Neural crest cell (in vitro differentiated cells): ENCODE measurements around the gene LY6G6F. TPM values are rescaled to one million over a fixed set of nuclear protein-coding genes. Genes with fewer than 3 reads are reported as not detected.

Experiments
- DNase-seq: peaks from one replicate; pipeline ENCODE4 v3.0.0; 2021; ENCODE audit warnings: low read depth, mixed read lengths, low spot score
- H3K27ac Mint-ChIP-seq: one replicate; pipeline ENCODE4 v1.8.0; 2021; ENCODE audit warnings: mild to moderate bottlenecking, mixed read lengths; ENCODE audit not compliant: unreplicated experiment
- H3K27me3 Mint-ChIP-seq: 2 replicates; pipeline ENCODE4 v1.8.0; 2021; ENCODE audit warnings: low read depth, mild to moderate bottlenecking, mixed read lengths
- H3K36me3 Mint-ChIP-seq: 2 replicates; pipeline ENCODE4 v1.8.0; 2021; ENCODE audit warnings: low read depth, mild to moderate bottlenecking, mixed read lengths
- H3K4me1 Mint-ChIP-seq: 2 replicates; pipeline ENCODE4 v1.8.0; 2021; ENCODE audit warnings: mixed read lengths
- H3K4me3 Mint-ChIP-seq: one replicate; pipeline ENCODE4 v1.8.0; 2021; ENCODE audit warnings: mild to moderate bottlenecking, mixed read lengths
- H3K9me3 Mint-ChIP-seq: 2 replicates; pipeline ENCODE4 v1.8.0; 2021; ENCODE audit warnings: mixed read lengths
- total RNA-seq: library from RNA; stranded (reverse); gene quantifications from 2 replicates; pipeline ENCODE4 v1.2.1, GENCODE V29; 2021
- TF ChIP-seq, protein P1 (sequence below): fragments of 200-600 bp; sonication (generic); conservative IDR thresholded peaks from 2 replicates; pipeline ENCODE4 v1.5.0; 2021; ENCODE audit warnings: antibody characterized with exemption, mild to moderate bottlenecking

LY6G6F gene
- total RNA-seq, 1 donor from 2014 or later, result not detected

DNA sequence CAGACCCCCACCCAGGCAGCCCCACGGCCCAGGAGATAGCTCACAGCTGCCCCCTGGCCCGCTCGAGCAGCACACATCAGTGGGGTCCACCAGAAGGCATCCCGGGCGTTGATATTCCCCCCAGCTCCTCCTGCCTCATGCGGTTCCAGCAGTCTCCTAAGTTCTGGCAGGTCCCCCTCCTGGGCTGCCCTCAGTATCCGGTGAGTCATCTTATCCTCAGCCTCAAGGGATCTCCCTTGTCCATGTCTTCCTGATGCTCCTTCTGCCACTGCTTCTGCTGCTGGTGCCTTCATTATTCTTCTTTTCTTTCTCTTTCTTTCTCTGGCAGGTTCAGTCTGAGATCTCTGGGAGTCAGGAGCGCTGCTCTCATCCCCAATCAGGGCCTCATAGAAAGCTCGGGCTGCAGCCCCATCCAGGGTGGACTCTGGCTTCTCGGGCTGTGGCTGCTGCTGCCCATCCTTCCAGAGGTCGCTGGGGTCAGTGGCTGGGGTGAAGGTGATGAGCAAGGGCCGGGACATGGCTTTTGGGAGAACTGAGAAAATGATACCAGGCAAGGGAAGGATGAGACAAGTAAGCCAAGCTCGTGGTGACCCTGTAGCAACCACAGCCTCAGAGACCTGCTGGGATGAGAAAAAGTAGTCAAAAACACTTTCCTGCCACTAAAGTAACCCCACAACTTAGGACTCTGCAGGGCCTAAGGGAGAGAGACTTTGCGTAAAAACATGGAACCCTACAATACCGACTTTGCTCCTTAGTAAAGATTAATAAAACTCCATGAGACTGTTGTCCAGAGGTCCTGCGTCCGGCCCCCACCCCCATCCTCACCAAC lies 42.5 kb upstream of the LY6G6F start:
- peaks cover 8% of the 10 kb centered on the region for H3K36me3 Mint-ChIP-seq
- peak overlapping the region; percentile 93 for H3K4me3 Mint-ChIP-seq
- H3K4me1 Mint-ChIP-seq, result peaks cover 53% of the 10 kb centered on the region
- peak overlapping the region; percentile 81 for H3K27ac Mint-ChIP-seq
- no peaks in the 10 kb centered on the region for H3K27me3 Mint-ChIP-seq
- TF ChIP-seq, protein P1, sequence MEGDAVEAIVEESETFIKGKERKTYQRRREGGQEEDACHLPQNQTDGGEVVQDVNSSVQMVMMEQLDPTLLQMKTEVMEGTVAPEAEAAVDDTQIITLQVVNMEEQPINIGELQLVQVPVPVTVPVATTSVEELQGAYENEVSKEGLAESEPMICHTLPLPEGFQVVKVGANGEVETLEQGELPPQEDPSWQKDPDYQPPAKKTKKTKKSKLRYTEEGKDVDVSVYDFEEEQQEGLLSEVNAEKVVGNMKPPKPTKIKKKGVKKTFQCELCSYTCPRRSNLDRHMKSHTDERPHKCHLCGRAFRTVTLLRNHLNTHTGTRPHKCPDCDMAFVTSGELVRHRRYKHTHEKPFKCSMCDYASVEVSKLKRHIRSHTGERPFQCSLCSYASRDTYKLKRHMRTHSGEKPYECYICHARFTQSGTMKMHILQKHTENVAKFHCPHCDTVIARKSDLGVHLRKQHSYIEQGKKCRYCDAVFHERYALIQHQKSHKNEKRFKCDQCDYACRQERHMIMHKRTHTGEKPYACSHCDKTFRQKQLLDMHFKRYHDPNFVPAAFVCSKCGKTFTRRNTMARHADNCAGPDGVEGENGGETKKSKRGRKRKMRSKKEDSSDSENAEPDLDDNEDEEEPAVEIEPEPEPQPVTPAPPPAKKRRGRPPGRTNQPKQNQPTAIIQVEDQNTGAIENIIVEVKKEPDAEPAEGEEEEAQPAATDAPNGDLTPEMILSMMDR, result no peak
- no peaks in the 10 kb centered on the region for H3K9me3 Mint-ChIP-seq
- no peak for DNase-seq

DNA sequence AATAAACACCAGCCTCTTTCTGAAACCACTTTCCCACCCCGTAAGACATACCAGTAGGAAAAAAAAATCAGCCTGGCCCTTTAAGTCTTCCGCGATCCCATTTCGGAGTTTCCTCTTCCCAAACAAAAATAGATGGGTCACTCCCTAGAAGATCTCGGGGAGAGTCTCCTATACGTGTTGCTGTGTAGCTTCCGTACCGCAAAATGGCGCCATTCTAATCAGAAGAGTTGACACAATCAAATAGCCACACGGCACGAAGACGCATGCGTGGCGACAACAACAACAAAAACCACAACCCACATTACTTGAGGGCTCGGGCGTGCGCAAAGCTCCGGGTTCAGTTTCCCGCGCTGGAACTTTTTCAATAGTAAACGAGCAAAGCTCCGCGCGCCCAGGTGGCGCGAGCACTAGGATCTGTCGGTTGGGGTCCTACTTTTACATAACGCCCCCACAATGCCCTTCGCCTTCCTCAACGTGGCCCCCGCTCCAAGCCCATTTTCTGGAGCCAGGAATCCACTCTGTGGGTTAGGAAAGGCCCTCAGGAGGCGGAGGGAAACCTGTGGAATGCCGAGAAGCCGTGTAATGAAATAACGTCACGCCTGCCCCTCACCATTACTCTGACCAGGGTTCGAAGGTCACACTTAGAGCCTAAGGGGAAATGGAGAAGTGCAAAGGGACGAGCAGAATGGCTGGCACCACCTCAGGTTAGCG lies 41.7 kb upstream of the LY6G6F start, which contains the start of gene GPANK1:
TSS of gene GPANK1 (minus strand) at position 208 of the 711 bp plus-strand sequence. CDS start 519 bp downstream, outside the sequence.
- H3K27me3 Mint-ChIP-seq, result no peaks in the 10 kb centered on the region
- TF ChIP-seq, protein P1, result no peak
- H3K27ac Mint-ChIP-seq, result peak within 1 kb of the TSS; percentile 81
- peaks cover 8% of the 10 kb centered on the region for H3K36me3 Mint-ChIP-seq
- peak; percentile 74 for DNase-seq
- peaks cover 45% of the 10 kb centered on the region for H3K4me1 Mint-ChIP-seq
- H3K4me3 Mint-ChIP-seq, result peak within 1 kb of the TSS; percentile 93
- no peaks in the 10 kb centered on the region for H3K9me3 Mint-ChIP-seq

DNA sequence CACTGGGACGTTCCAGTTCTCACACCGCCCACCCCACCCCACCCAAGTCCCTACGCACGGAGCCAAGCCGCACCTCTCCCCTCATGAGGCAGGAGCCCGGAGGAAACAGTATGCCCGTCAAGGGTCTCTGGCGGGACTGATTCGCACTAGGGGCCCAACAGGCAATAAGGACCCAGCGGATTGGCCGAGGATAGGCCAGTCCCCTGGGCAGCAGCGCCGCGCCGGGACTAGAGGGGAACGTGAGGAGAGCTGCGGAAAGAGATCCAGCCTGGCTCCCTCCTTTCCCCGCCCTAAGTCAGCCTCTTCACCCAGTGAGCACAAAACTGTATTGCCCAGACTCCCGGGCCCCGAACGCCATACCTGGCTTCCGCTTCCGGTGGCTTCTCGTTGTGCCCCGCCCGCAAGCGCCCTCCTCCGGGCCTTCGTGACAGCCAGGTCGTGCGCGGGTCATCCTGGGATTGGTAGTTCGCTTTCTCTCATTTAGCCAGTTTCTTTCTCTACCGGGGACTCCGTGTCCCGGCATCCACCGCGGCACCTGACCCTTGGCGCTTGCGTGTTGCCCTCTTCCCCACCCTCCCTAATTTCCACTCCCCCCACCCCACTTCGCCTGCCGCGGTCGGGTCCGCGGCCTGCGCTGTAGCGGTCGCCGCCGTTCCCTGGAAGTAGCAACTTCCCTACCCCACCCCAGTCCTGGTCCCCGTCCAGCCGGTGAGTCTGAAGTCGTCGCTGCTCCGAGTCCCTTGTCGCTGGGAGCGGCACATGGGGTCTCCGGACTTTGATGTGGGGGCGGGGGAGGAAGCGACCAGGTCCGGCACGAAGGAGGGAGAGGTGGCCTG lies 40.9 kb upstream of the LY6G6F start, which contains the start of gene CSNK2B:
TSS of gene CSNK2B (plus strand) at position 580 of the 836 bp plus-strand sequence. CDS start 752 bp downstream, outside the sequence.
- Mint-ChIP-seq H3K27ac (peak within 1 kb of the TSS; percentile 81), H3K9me3 (no peaks in the 10 kb centered on the region), H3K4me3 (peak within 1 kb of the TSS; percentile 93), H3K27me3 (no peaks in the 10 kb centered on the region), H3K36me3 (peaks cover 8% of the 10 kb centered on the region), H3K4me1 (peaks cover 39% of the 10 kb centered on the region)
- peak; percentile 95 for DNase-seq
- TF ChIP-seq, protein P1, result no peak

DNA sequence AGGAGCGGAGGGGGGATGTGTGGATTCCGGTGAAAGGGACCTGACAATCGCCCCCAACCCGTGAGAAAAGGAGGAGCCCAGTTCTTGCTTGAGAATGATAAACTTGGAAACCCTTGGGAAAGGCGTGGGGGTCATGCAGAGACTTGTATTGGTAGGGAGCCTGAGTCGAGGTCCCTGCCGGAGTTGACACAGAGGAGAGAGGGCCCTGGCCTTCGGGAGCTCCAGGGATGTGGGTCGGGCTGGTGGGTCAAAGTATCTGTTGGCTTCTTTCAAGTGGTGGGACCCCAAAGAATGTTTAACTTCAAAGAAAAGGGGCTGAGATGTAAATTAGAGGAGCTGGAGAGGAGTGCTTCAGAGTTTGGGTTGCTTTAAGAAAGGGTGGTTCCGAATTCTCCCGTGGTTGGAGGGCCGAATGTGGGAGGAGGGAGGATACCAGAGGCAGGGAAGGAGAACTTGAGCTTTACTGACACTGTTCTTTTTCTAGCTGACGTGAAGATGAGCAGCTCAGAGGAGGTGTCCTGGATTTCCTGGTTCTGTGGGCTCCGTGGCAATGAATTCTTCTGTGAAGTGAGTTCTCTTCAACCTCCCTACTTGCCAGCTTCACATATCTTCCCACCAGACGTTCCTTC lies 40.2 kb upstream of the LY6G6F start:
- Mint-ChIP-seq H3K4me3 (peak overlapping the region; percentile 93), H3K36me3 (peaks cover 8% of the 10 kb centered on the region), H3K4me1 (peaks cover 33% of the 10 kb centered on the region), H3K27ac (peak overlapping the region; percentile 81), H3K27me3 (no peaks in the 10 kb centered on the region), H3K9me3 (no peaks in the 10 kb centered on the region)
- no peak for DNase-seq
- TF ChIP-seq, protein P1, result no peak
